Measurements from ENCODE around the gene CREG1.

GRCh38 chr1:167512046-167512654, 41.4 kb downstream of the CREG1 start:
- TF ChIP-seq ESRRG (CRISPR knock-in tag; IDR thresholded peaks at IDR 0.05) = no peak
- TF ChIP-seq ZFP3 (CRISPR knock-in tag; IDR thresholded peaks at IDR 0.05) = no peak
- TF ChIP-seq TOX (CRISPR knock-in tag; IDR thresholded peaks at IDR 0.05; ENCODE audit: borderline replicate concordance) = no peak

All from SK-N-SH treated with all-trans-retinoic acid at 6 μM for 48 hours (cell line).